Measurements from ENCODE around the gene LRP1B.

LRP1B gene

GRCh38 chr2:142131010-142131669, at the start of gene LRP1B:
Gene LRP1B (minus strand): TSS chr2:142131016. CDS start chr2:142130729, 287 bp downstream.
- peak within 1 kb of the TSS; percentile 61 for H3K4me3 ChIP-seq (ENCODE audit: low read depth, low read length)
- TF ChIP-seq CTCF (IDR thresholded peaks at IDR 0.05; ENCODE audit: low read depth, low read length, missing control alignments) = no peak
- no peak for DNase-seq (ENCODE audit: low read depth)

GRCh38 chr2:142179686-142180085, 48.9 kb upstream of the LRP1B start:
- DNase-seq (ENCODE audit: low read depth) = no peak
- TF ChIP-seq CTCF (IDR thresholded peaks at IDR 0.05; ENCODE audit: low read depth, low read length, missing control alignments) = no peak
- H3K4me3 ChIP-seq (ENCODE audit: low read depth, low read length) = no peak overlapping the region

GRCh38 chr2:142178604-142179003, 47.8 kb upstream of the LRP1B start:
- DNase-seq (ENCODE audit: low read depth) = no peak
- no peak for TF ChIP-seq CTCF (IDR thresholded peaks at IDR 0.05; ENCODE audit: low read depth, low read length, missing control alignments)
- no peak overlapping the region for H3K4me3 ChIP-seq (ENCODE audit: low read depth, low read length)

- no peak for DNase-seq (ENCODE audit: low read depth)
- TF ChIP-seq CTCF (IDR thresholded peaks at IDR 0.05; ENCODE audit: low read depth, low read length, missing control alignments) = no peak
- no peak overlapping the region for H3K4me3 ChIP-seq (ENCODE audit: low read depth, low read length)
Measured at GRCh38 chr2:142176941-142177340, 46.1 kb upstream of the LRP1B start.

GRCh38 chr2:142175813-142176338, 45.1 kb upstream of the LRP1B start:
- no peak overlapping the region for H3K4me3 ChIP-seq (ENCODE audit: low read depth, low read length)
- no peak for TF ChIP-seq CTCF (IDR thresholded peaks at IDR 0.05; ENCODE audit: low read depth, low read length, missing control alignments)
- DNase-seq (ENCODE audit: low read depth) = no peak

- DNase-seq (ENCODE audit: low read depth) = no peak
- no peak overlapping the region for H3K4me3 ChIP-seq (ENCODE audit: low read depth, low read length)
- TF ChIP-seq CTCF (IDR thresholded peaks at IDR 0.05; ENCODE audit: low read depth, low read length, missing control alignments) = no peak
Measured at GRCh38 chr2:142174176-142174575, 43.4 kb upstream of the LRP1B start.

- no peak for TF ChIP-seq CTCF (IDR thresholded peaks at IDR 0.05; ENCODE audit: low read depth, low read length, missing control alignments)
- no peak for DNase-seq (ENCODE audit: low read depth)
- no peak overlapping the region for H3K4me3 ChIP-seq (ENCODE audit: low read depth, low read length)
Measured at GRCh38 chr2:142170847-142171246, 40.0 kb upstream of the LRP1B start.

Data from GM12864 (cell line).